ENCODE results near the gene GRIK3.

GRCh38 chr1:37040773-37041172 lies 6.5 kb upstream of the GRIK3 start:
- TF ChIP-seq POLR2A (IDR thresholded peaks at IDR 0.05; ENCODE audit: low read depth, low read length) (no peak), TAF1 (IDR thresholded peaks at IDR 0.05; ENCODE audit: borderline replicate concordance, low read depth, low read length) (no peak)

Data from GM12892 (cell line).